ENCODE results near the gene ANXA6.

The ANXA6 gene

DNA sequence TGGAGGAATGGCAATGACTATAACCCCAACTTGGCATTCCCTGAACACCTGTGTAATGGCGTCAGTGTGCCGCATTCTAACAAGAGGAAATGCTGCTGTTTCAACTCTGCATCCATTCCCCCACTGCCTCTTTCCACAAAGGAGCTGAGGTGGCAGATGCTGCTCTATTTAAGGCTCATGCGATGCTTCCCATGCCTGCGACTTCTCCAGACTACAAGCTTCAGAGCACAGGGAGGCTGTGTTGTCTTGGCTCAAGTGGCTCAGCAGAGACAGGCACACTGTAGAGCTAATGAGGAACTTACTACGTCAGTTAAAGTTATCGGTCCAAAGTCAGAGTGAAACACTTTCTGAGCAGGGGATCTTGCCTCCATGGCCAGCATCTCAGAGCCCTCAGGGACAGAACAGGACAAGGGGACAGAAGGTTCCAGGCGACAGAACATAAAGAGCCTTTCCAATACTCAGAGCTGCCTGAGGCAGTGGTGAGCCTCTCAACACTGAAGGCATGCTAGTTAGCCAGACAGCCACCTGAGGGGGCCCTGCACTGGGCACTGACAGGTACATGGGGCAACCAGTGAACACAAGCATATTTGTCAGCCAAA is 98.6 kb downstream of the ANXA6 start:
- DNase-seq = no peak

- DNase-seq = no peak
These were observed 99.3 kb downstream of the ANXA6 start for GRCh38 chr5:151058301-151058700.

- DNase-seq = no peak
These were observed 100.9 kb downstream of the ANXA6 start for GRCh38 chr5:151056379-151057325.

DNA sequence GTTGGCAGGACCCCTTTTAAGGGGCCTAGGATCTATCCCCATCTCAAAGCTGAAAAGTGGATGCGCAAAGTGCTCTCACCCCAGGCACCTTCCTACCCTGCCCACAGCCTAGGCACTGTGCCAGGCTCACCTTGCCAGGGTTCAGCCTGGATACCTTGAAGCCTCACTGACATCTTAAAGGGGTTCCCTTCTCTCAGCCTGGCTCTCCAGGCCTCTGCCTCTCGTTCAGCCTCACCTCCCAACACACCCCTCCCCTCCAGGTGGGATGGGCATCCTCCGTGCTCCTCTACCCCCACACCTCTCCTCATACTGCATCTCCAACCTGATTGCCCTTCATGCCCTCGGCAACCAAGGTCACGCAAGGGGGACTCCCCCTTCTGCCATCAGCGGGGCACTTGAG is 102.2 kb downstream of the ANXA6 start:
- DNase-seq = no peak

DNA sequence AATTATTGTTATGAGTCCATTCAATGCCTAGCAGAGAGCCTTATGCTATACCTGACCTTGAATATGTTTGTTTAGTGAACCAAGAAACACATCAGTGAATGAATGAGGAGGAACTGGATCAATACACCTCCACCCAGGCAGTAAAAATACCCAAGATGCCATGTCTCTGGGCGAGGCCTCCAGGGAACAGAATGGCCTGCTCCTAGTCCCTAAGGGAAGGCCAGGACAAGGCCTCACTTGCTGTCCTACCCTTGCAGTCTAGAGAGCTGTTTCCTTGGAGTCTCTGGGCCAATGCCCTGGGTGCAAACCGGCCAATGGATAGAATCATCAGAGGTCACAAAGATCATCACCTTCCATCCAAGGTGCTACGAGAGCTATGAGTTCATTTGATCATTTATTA is 102.9 kb downstream of the ANXA6 start:
- DNase-seq = no peak

DNA sequence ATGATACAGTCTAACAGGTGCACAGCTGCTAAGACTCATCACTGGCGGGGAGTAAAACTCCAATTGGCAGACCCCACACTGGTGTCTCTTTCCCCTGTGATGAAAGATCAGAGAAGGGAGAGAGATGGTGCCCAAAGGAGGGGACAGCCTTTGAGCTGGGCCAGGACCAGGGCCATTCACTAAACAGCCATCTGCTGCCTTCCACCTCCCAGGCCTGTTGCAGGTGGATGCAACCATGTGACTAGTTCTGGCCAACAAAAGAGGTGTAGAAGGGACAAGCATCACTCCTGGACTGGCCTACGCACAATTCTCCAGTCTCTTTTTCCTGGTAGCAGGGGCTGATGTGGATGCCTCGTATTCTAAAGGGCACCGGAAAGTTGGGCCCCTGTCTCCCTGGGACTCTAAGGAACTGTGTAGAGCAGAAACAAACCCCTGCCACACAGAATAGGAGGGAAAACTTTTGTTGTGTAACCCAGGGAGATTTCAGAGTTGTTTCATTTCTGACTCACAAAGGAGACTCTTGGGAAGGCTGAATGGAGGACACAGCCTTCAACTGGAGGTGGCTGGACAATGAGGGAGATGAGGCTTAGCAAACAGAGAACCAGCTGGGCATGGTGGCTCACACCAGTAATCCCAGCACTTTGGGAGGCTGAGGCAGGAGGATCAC is 103.7 kb downstream of the ANXA6 start:
- DNase-seq = peak in 1 of 2 experiments; percentile 11

DNA sequence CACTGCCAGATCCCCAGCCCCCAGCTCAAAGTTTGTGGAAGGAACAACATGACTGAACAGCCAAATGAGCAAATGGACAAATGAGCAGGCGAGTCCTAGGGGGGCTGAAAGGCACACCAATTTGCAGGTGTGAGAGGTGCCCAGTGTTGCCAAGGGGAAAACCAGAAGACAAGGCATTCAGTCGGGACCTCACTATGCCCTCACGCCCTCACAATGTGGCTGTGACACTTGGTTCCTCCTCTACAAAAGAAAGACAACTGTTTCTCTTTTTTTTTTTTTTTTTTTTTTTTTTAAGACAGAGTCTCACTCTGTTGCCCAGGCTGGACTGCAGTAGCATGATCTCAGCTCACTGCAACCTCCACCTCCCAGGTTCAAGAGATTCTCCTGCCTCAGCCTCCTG is 104.7 kb downstream of the ANXA6 start:
- no peak for DNase-seq

- no peak for DNase-seq
These were observed 105.5 kb downstream of the ANXA6 start for GRCh38 chr5:151051931-151052608.

- DNase-seq = no peak
These were observed 106.3 kb downstream of the ANXA6 start for GRCh38 chr5:151051066-151051930.

All from cerebellar nuclear complex (tissue), 1 donor.